T-helper 2 cell treated with Interferon-gamma antibody and Interleukin-4, amounts not matched to agents 5 μg/mL and 100 μg/mL, for 36 hours (primary cell): ENCODE data around the gene FSCN2.
A peak's percentile ranks its signal among the peaks of the same experiment; 100 is the strongest.

Experiments used
- DNase-seq: peaks from one replicate; pipeline ENCODE4 v3.0.0; 2021; ENCODE audit warnings: low spot score
- H3K27ac Mint-ChIP-seq: one replicate; pipeline ENCODE4 v1.8.0; 2021; ENCODE audit warnings: mild to moderate bottlenecking, mixed read lengths
- H3K27me3 Mint-ChIP-seq: one replicate; pipeline ENCODE4 v1.8.0; 2021; ENCODE audit warnings: low read depth, mixed read lengths
- H3K36me3 Mint-ChIP-seq: one replicate; pipeline ENCODE4 v1.8.0; 2021; ENCODE audit warnings: low read depth, mixed read lengths
- H3K4me1 Mint-ChIP-seq: one replicate; pipeline ENCODE4 v1.8.0; 2021; ENCODE audit warnings: low read depth, mixed read lengths
- H3K4me3 Mint-ChIP-seq: one replicate; pipeline ENCODE4 v1.8.0; 2022; ENCODE audit warnings: mild to moderate bottlenecking, moderate library complexity, mixed read lengths
- H3K9me3 Mint-ChIP-seq: one replicate; pipeline ENCODE4 v1.8.0; 2021; ENCODE audit warnings: mixed read lengths

FSCN2 gene

GRCh38 chr17:81487487-81488275, 40.5 kb upstream of the FSCN2 start:
- H3K4me3 Mint-ChIP-seq: peak overlapping the region; percentile 63
- no peaks in the 10 kb centered on the region for H3K9me3 Mint-ChIP-seq
- DNase-seq: peak; percentile 79
- no peaks in the 10 kb centered on the region for H3K36me3 Mint-ChIP-seq
- peaks cover 10% of the 10 kb centered on the region for H3K27me3 Mint-ChIP-seq
- H3K27ac Mint-ChIP-seq: peak overlapping the region; percentile 68
- H3K4me1 Mint-ChIP-seq: peaks cover 10% of the 10 kb centered on the region

GRCh38 chr17:81488276-81488860, 39.8 kb upstream of the FSCN2 start:
- H3K4me1 Mint-ChIP-seq: peaks cover 8% of the 10 kb centered on the region
- no peaks in the 10 kb centered on the region for H3K9me3 Mint-ChIP-seq
- no peak overlapping the region for H3K27ac Mint-ChIP-seq

GRCh38 chr17:81489012-81489997, 38.9 kb upstream of the FSCN2 start:
- Mint-ChIP-seq H3K4me3 (peak overlapping the region; percentile 61), H3K27ac (peak overlapping the region; percentile 73), H3K4me1 (peaks cover 8% of the 10 kb centered on the region), H3K9me3 (no peaks in the 10 kb centered on the region), H3K27me3 (peaks cover 5% of the 10 kb centered on the region), H3K36me3 (no peaks in the 10 kb centered on the region)
- no peak for DNase-seq

More at GRCh38 chr17:81488276-81488860, 39.8 kb upstream of the FSCN2 start:
- Mint-ChIP-seq H3K4me3 (no peak overlapping the region), H3K36me3 (no peaks in the 10 kb centered on the region), H3K27me3 (peaks cover 5% of the 10 kb centered on the region)
- no peak for DNase-seq

GRCh38 chr17:81489998-81490992, 37.9 kb upstream of the FSCN2 start:
- no peak for DNase-seq
- Mint-ChIP-seq H3K9me3 (no peaks in the 10 kb centered on the region), H3K4me1 (peaks cover 16% of the 10 kb centered on the region), H3K4me3 (peak overlapping the region; percentile 61), H3K27ac (no peak overlapping the region), H3K36me3 (no peaks in the 10 kb centered on the region), H3K27me3 (peaks cover 5% of the 10 kb centered on the region)

- no peaks in the 10 kb centered on the region for H3K36me3 Mint-ChIP-seq
- H3K27me3 Mint-ChIP-seq: peaks cover 8% of the 10 kb centered on the region
- H3K27ac Mint-ChIP-seq: no peak overlapping the region
- no peak for DNase-seq
- no peaks in the 10 kb centered on the region for H3K9me3 Mint-ChIP-seq
- H3K4me1 Mint-ChIP-seq: peaks cover 13% of the 10 kb centered on the region
- H3K4me3 Mint-ChIP-seq: no peak overlapping the region
Observed at GRCh38 chr17:81491181-81491581, 37.0 kb upstream of the FSCN2 start.

- H3K4me1 Mint-ChIP-seq: peaks cover 10% of the 10 kb centered on the region
- peaks cover 9% of the 10 kb centered on the region for H3K27me3 Mint-ChIP-seq
- H3K27ac Mint-ChIP-seq: no peak overlapping the region
- no peak for DNase-seq
- H3K36me3 Mint-ChIP-seq: no peaks in the 10 kb centered on the region
- no peaks in the 10 kb centered on the region for H3K9me3 Mint-ChIP-seq
- H3K4me3 Mint-ChIP-seq: no peak overlapping the region
Observed at GRCh38 chr17:81491761-81492160, 36.4 kb upstream of the FSCN2 start.

- H3K27me3 Mint-ChIP-seq: peaks cover 9% of the 10 kb centered on the region
- H3K27ac Mint-ChIP-seq: no peak overlapping the region
Observed at GRCh38 chr17:81492202-81492601, 36.0 kb upstream of the FSCN2 start.

GRCh38 chr17:81492706-81493105, 35.5 kb upstream of the FSCN2 start:
- no peak overlapping the region for H3K27ac Mint-ChIP-seq
- no peak overlapping the region for H3K4me3 Mint-ChIP-seq
- H3K27me3 Mint-ChIP-seq: peaks cover 9% of the 10 kb centered on the region
- peaks cover 10% of the 10 kb centered on the region for H3K4me1 Mint-ChIP-seq
- no peak for DNase-seq
- no peaks in the 10 kb centered on the region for H3K36me3 Mint-ChIP-seq
- H3K9me3 Mint-ChIP-seq: no peaks in the 10 kb centered on the region

More at GRCh38 chr17:81492202-81492601, 36.0 kb upstream of the FSCN2 start:
- Mint-ChIP-seq H3K9me3 (no peaks in the 10 kb centered on the region), H3K36me3 (no peaks in the 10 kb centered on the region), H3K4me1 (peaks cover 10% of the 10 kb centered on the region), H3K4me3 (no peak overlapping the region)
- no peak for DNase-seq

- DNase-seq: no peak
- H3K27ac Mint-ChIP-seq: no peak overlapping the region
- no peaks in the 10 kb centered on the region for H3K9me3 Mint-ChIP-seq
- H3K27me3 Mint-ChIP-seq: peaks cover 15% of the 10 kb centered on the region
- no peak overlapping the region for H3K4me3 Mint-ChIP-seq
- H3K4me1 Mint-ChIP-seq: peaks cover 10% of the 10 kb centered on the region
- no peaks in the 10 kb centered on the region for H3K36me3 Mint-ChIP-seq
Observed at GRCh38 chr17:81493198-81494038, 34.8 kb upstream of the FSCN2 start.

GRCh38 chr17:81494626-81495377, 33.4 kb upstream of the FSCN2 start:
- peaks cover 15% of the 10 kb centered on the region for H3K27me3 Mint-ChIP-seq
- H3K9me3 Mint-ChIP-seq: no peaks in the 10 kb centered on the region
- H3K27ac Mint-ChIP-seq: no peak overlapping the region
- H3K4me3 Mint-ChIP-seq: no peak overlapping the region
- no peak for DNase-seq
- H3K4me1 Mint-ChIP-seq: peaks cover 8% of the 10 kb centered on the region
- H3K36me3 Mint-ChIP-seq: no peaks in the 10 kb centered on the region

GRCh38 chr17:81498953-81499600, 29.1 kb upstream of the FSCN2 start:
- no peak overlapping the region for H3K4me3 Mint-ChIP-seq
- H3K9me3 Mint-ChIP-seq: no peaks in the 10 kb centered on the region
- H3K4me1 Mint-ChIP-seq: peaks cover 9% of the 10 kb centered on the region
- no peaks in the 10 kb centered on the region for H3K36me3 Mint-ChIP-seq
- no peak for DNase-seq
- no peak overlapping the region for H3K27ac Mint-ChIP-seq
- H3K27me3 Mint-ChIP-seq: peaks cover 17% of the 10 kb centered on the region
